ENCODE measurements around the gene HMCN2.

DNA sequence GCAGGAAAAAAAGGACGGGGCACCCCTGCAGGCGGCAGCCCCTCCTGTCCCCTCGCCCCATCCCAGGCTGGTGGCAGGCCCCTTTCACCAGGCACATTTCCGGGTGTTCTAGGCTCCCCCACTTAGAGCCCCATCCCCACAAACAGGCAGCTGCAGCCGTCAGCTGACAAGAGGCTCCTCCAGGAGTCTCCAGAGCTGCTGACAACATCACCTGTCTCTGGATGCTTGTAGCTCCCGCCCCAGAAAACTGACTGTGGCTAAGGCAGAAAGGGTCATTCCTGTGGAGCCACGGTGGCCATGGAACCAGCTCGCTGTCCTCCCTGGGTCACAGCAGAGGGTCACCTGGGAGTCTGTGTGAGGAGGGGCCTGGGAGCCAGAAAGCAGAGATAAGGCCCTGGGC lies 50.9 kb downstream of the HMCN2 start:
- TF ChIP-seq, protein P1, sequence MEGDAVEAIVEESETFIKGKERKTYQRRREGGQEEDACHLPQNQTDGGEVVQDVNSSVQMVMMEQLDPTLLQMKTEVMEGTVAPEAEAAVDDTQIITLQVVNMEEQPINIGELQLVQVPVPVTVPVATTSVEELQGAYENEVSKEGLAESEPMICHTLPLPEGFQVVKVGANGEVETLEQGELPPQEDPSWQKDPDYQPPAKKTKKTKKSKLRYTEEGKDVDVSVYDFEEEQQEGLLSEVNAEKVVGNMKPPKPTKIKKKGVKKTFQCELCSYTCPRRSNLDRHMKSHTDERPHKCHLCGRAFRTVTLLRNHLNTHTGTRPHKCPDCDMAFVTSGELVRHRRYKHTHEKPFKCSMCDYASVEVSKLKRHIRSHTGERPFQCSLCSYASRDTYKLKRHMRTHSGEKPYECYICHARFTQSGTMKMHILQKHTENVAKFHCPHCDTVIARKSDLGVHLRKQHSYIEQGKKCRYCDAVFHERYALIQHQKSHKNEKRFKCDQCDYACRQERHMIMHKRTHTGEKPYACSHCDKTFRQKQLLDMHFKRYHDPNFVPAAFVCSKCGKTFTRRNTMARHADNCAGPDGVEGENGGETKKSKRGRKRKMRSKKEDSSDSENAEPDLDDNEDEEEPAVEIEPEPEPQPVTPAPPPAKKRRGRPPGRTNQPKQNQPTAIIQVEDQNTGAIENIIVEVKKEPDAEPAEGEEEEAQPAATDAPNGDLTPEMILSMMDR (IDR thresholded peaks at IDR 0.05; ENCODE audit: poor library complexity) = no peak
- TF ChIP-seq EZH2phosphoT487 (IDR thresholded peaks at IDR 0.05; ENCODE audit: low read depth, severe bottlenecking, unreplicated experiment) = no peak
- no peak for TF ChIP-seq EZH2 (IDR thresholded peaks at IDR 0.05; ENCODE audit: borderline replicate concordance)

All from hepatocyte (in vitro differentiated cells).